Right lobe of liver (tissue), 6 donors: Measurements from ENCODE around the gene B4GALNT3. TPM values are rescaled to one million over a fixed set of nuclear protein-coding genes. Genes with fewer than 3 reads are reported as not detected.
"Not testable (repeated sequence)": the region's sequence is repeated elsewhere in the genome, so short reads cannot be mapped to it uniquely, and the experiment has no call there.

ENCODE experiments used
- ATAC-seq, 4 donors: fragments of 200-7000 bp; cut with Tn5 transposase; one replicate each; pipeline ENCODE4 v1.9.1; 2020; ENCODE audit warnings: mild to moderate bottlenecking in 4 of 4, moderate library complexity in 4 of 4
- DNase-seq, 3 donors: peaks; one replicate each; pipeline ENCODE4 v3.0.0-alpha.2; 2020
- H3K27ac ChIP-seq, 3 donors: fragments of 200-600 bp; one replicate each; pipeline ENCODE4 v1.8.0; 2022
- H3K27me3 ChIP-seq, 2 donors: fragments of 200-600 bp; one replicate each; pipeline ENCODE4 v1.8.0; 2022
- H3K36me3 ChIP-seq, 4 donors: fragments of 200-600 bp; sonication (generic) in 1 of 4; one replicate each; pipeline versions ENCODE4 v1.5.1 to v1.8.0; 2017 to 2022; ENCODE audit warnings: control low read depth in 1 of 4
- H3K4me1 ChIP-seq, 4 donors: fragments of 200-600 bp; sonication (generic) in 1 of 4; one replicate each; pipeline versions ENCODE4 v1.5.1 to v1.8.0; 2017 to 2022; ENCODE audit warnings: control low read depth in 1 of 4
- H3K4me3 ChIP-seq, 3 donors: fragments of 200-600 bp; one replicate each; pipeline ENCODE4 v1.8.0; 2022
- H3K9me3 ChIP-seq, 4 donors: fragments of 200-600 bp; sonication (generic) in 1 of 4; one replicate each; pipeline versions ENCODE4 v1.5.1 to v1.8.0; 2017 to 2022; ENCODE audit warnings: control low read depth in 1 of 4
- CTCF ChIP-seq, 4 donors: fragments of 200-600 bp in 3 of 4; fragments of 450-650 bp in 1 of 4; IDR thresholded peaks; one replicate each; pipeline versions ENCODE4 v1.5.1 to v1.8.0; 2016 to 2022; ENCODE audit warnings: antibody characterized with exemption in 4 of 4, mild to moderate bottlenecking in 2 of 4
- POLR2A ChIP-seq: fragments of 450-650 bp; IDR thresholded peaks from one replicate; pipeline ENCODE4 v1.6.1; 2017; ENCODE audit warnings: antibody characterized with exemption, mild to moderate bottlenecking
- WGBS: methylation state at CpG from one replicate; pipeline ENCODE4 v1.1.6; 2018; ENCODE audit warnings: low coverage, low lambda C conversion rate; ENCODE audit not compliant: insufficient coverage; ENCODE audit errors: missing lambda C conversion rate; 5-methylcytosine and 5-hydroxymethylcytosine counted together
- intact Hi-C, 2 donors: fragments of 100-400 bp; cut with DNase I; formaldehyde crosslinking; loops; one replicate each; pipeline versions ENCODE4 v1.11.2 to v1.14.1; 2022
- total RNA-seq, 6 experiments: library from RNA; depleted of rRNA in 2 of 6; stranded (reverse); fragments of >200 nt in 2 of 6; fragmentation: NEBNext Ultra II Directional in 3 of 6; extraction: Animal tissue kit (Norgen Biotek cat#: 25700) in 3 of 6; gene quantifications; one replicate each; pipeline versions ENCODE4 v1.1.0 to v1.2.4, GENCODE V29; 2016 to 2023
- donor health status: DM: no; HTN: yes; CAD: no.
- donor health status: DM: no; HTN: no; CAD: no.
- donor health status: DM: no; HTN: no; CAD: no.
- donor health status: DM: no; HTN: yes; CAD: no.
- donor health status: DM: no; HTN: yes; CAD: no.

Gene B4GALNT3
- total RNA-seq, 6 experiments from 2014 or later, result 0.12 to 2.0 (median 0.38) TPM

GRCh38 chr12:575948-576614 lies 116.3 kb downstream of the B4GALNT3 start:
- H3K27me3 ChIP-seq, result no peaks in the 10 kb centered on the region

GRCh38 chr12:576615-577110 lies 116.9 kb downstream of the B4GALNT3 start:
- no peak for TF ChIP-seq CTCF (IDR thresholded peaks at IDR 0.05)
- no peak for TF ChIP-seq POLR2A

More at GRCh38 chr12:575948-576614, 116.3 kb downstream of the B4GALNT3 start:
- H3K4me1 ChIP-seq, result peaks cover 0 to 54% (median 14%) of the 10 kb centered on the region in 4 donors
- H3K4me3 ChIP-seq, result peak overlapping the region in 1 of 3 donors; percentile 20
- peak; percentile 99 to 100 (median 100) for TF ChIP-seq CTCF (IDR thresholded peaks at IDR 0.05)
- peak; percentile 17 for TF ChIP-seq POLR2A
- DNase-seq (peak; percentile 84 to 89 (median 86)), ATAC-seq (peak; percentile 74 to 91 (median 88))
- H3K27ac ChIP-seq, result peak overlapping the region; percentile 38 to 67 (median 57)
- no peaks in the 10 kb centered on the region for H3K9me3 ChIP-seq
- H3K36me3 ChIP-seq, result no peaks in the 10 kb centered on the region
- WGBS, result 2% methylated on average over 18 of the region's 39 CpGs
- intact Hi-C loops, result no loop called here

GRCh38 chr12:577994-578747 lies 118.4 kb downstream of the B4GALNT3 start:
- H3K36me3 ChIP-seq, H3K27me3 ChIP-seq, H3K9me3 ChIP-seq, intact Hi-C loops, H3K4me3 ChIP-seq: not testable (repeated sequence)
- WGBS, result 22% methylated on average over 13 of the region's 19 CpGs
- peaks cover 0 to 51% (median 20%) of the 10 kb centered on the region in 4 donors for H3K4me1 ChIP-seq
- peak overlapping the region; percentile 60 to 67 (median 62) for H3K27ac ChIP-seq
- ATAC-seq (peak in 3 of 4 donors; percentile 23 to 27 (median 24)), DNase-seq (peak in 1 of 3 donors; percentile 42)

More at GRCh38 chr12:576615-577110, 116.9 kb downstream of the B4GALNT3 start:
- ATAC-seq, result no peak
- Histone ChIP-seq H3K9me3 (no peaks in the 10 kb centered on the region), H3K27ac (peak overlapping the region in 2 of 3 donors; percentile 57 to 67), H3K27me3 (no peaks in the 10 kb centered on the region), H3K4me1 (peaks cover 0 to 54% (median 17%) of the 10 kb centered on the region in 4 donors), H3K4me3 (peak overlapping the region in 1 of 3 donors; percentile 20), H3K36me3 (no peaks in the 10 kb centered on the region)
- DNase-seq, result peak in 1 of 3 donors; percentile 27
- WGBS, result 76% methylated on average over 11 of the region's 14 CpGs
- intact Hi-C loops, result no loop called here

- intact Hi-C loops, result no loop called here
- DNase-seq (no peak), ATAC-seq (no peak)
- no peak overlapping the region for H3K4me3 ChIP-seq
- peaks cover 0 to 56% (median 23%) of the 10 kb centered on the region in 4 donors for H3K4me1 ChIP-seq
- no peaks in the 10 kb centered on the region for H3K9me3 ChIP-seq
- TF ChIP-seq POLR2A (no peak), CTCF (IDR thresholded peaks at IDR 0.05) (no peak)
- H3K27me3 ChIP-seq, result no peaks in the 10 kb centered on the region
- 59% methylated on average over 7 of the region's 7 CpGs for WGBS
- no peaks in the 10 kb centered on the region for H3K36me3 ChIP-seq
- H3K27ac ChIP-seq, result peak overlapping the region in 1 of 3 donors; percentile 67
Measured at GRCh38 chr12:578748-579419, 119.1 kb downstream of the B4GALNT3 start.
